Muscle layer of colon (tissue), 2 donors: ENCODE measurements around the gene TAC3.
"Not testable (repeated sequence)": the region's sequence is repeated elsewhere in the genome, so short reads cannot be mapped to it uniquely, and the experiment has no call there.

Experiments
- H3K27ac ChIP-seq: one replicate; pipeline ENCODE4 v1.7.0; 2013; ENCODE audit warnings: low read depth, mild to moderate bottlenecking, low read length, moderate library complexity
- H3K27me3 ChIP-seq, 2 donors: one replicate each; pipeline ENCODE4 v1.7.0; 2013; ENCODE audit warnings: low read length in 2 of 2, mild to moderate bottlenecking in 2 of 2; ENCODE audit not compliant: insufficient read depth in 2 of 2, control insufficient read depth in 1 of 2
- H3K36me3 ChIP-seq: one replicate; pipeline ENCODE4 v1.7.0; 2013; ENCODE audit warnings: mild to moderate bottlenecking, low read length; ENCODE audit not compliant: insufficient read depth
- H3K4me1 ChIP-seq: one replicate; pipeline ENCODE4 v1.7.0; 2013; ENCODE audit warnings: mild to moderate bottlenecking, low read length; ENCODE audit not compliant: insufficient read depth
- H3K4me3 ChIP-seq, 2 donors: one replicate each; pipeline ENCODE4 v1.7.0; 2013; ENCODE audit warnings: low read length in 2 of 2, low read depth in 1 of 2, mild to moderate bottlenecking in 1 of 2, moderate library complexity in 1 of 2
- H3K9ac ChIP-seq: one replicate; pipeline ENCODE4 v1.7.0; 2013; ENCODE audit warnings: low read length
- H3K9me3 ChIP-seq: one replicate; pipeline ENCODE4 v1.7.0; 2013; ENCODE audit warnings: mild to moderate bottlenecking, low read length
- donor health status: abdominal sarcoma.
- donor health status: Adenocarcinoma of cecum.

Gene TAC3

DNA sequence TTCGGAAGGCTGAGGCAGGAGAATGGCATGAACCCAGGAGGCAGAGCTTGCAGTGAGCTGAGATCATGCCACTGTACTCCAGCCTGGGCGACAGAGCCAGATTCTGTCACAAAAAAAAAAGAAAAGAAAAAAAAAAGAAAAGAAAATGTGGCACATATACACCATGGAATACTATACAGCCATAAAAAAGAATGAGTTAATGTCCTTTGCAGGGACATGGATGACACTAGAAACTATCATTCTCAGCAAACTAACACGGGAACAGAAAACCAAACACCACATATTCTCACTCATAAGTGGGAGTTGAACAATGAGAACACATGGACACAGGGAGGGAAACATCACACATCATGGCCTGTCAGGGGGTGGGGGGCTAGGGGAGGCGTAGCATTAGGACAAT, 39.0 kb downstream of the TAC3 start:
- H3K27ac ChIP-seq, H3K36me3 ChIP-seq, H3K27me3 ChIP-seq, H3K9ac ChIP-seq, H3K4me3 ChIP-seq, H3K4me1 ChIP-seq, H3K9me3 ChIP-seq: not testable (repeated sequence)

DNA sequence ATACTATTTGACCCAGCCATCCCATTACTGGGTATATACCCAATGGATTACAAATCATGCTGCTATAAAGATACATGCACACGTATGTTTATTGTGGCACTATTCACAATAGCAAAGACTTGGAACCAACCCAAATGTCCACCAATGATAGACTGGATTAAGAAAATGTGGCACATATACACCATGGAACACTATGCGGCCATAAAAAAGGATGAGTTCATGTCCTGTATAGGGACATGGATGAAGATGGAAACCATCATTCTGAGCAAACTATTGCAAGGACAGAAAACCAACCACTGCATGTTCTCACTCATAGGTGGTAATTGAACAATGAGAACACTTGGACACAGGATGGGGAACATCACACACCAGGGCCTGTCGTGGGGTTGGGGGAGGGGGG, 42.1 kb downstream of the TAC3 start:
- not testable (repeated sequence) for H3K36me3 ChIP-seq, H3K4me1 ChIP-seq, H3K9me3 ChIP-seq, H3K9ac ChIP-seq, H3K27ac ChIP-seq, H3K4me3 ChIP-seq, H3K27me3 ChIP-seq

DNA sequence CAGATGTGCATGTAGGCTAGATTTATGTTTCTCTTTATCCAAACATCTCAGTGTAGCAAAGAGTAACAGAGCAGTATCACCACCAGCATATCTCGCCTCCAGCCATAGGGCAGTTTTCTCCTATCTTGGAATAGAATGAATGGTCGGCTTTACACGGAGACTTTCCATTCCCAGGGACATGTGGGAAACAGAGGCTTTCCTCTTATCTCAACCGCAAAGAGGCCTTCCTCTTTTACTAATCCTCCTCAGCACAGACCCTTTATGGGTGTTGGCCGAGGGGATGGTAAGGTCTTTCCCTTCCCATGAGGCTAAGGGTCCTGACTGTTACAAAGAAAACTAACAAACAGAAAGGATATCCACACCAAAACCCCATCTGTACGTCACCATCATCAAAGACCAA, 47.4 kb downstream of the TAC3 start:
- H3K9ac ChIP-seq, H3K4me1 ChIP-seq, H3K4me3 ChIP-seq, H3K27ac ChIP-seq, H3K9me3 ChIP-seq, H3K27me3 ChIP-seq, H3K36me3 ChIP-seq: not testable (repeated sequence)

DNA sequence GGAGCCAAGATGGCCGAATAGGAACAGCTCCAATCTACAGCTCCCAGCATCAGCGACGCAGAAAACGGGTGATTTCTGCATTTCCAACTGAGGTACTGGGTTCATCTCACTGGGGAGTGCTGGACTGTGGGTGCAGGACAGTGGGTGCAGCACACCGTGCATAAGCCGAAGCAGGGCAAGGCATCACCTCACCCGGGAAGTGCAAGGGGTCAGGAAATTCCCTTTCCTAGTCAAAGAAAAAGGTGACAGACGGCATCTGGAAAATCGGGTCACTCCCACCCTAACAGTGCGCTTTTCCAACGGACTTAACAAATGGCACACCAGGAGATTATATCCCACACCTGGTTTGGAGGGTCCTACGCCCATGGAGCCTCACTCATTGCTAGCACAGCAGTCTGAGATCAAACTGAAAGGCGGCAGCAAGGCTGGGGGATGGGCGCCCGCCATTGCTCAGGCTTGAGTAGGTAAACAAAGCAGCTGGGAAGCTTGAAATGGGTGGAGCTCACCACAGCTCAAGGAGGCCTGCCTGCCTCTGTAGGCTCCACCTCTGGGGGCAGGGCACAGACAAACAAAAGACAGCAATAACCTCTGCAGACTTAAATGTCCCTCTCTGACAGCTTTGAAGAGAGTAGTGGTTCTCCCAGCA, 50.2 kb downstream of the TAC3 start:
- not testable (repeated sequence) for H3K27ac ChIP-seq, H3K36me3 ChIP-seq, H3K4me1 ChIP-seq, H3K4me3 ChIP-seq, H3K9me3 ChIP-seq, H3K27me3 ChIP-seq, H3K9ac ChIP-seq

DNA sequence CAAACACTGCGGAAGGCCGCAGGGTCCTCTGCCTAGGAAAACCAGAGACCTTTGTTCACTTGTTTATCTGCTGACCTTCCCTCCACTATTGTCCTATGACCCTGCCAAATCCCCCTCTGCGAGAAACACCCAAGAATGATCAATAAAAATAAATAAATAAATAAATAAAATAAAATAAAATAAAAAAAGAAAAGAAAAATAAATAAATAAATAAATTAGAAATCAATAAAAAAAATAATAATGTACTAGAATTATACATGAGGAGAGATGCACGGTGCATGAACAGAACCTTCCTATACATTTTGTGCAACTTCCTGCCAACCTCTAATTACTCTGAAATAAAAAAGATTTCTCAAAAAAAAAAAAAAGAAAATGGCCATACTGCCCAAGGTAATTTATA, 51.2 kb downstream of the TAC3 start:
- not testable (repeated sequence) for H3K4me3 ChIP-seq, H3K9me3 ChIP-seq

DNA sequence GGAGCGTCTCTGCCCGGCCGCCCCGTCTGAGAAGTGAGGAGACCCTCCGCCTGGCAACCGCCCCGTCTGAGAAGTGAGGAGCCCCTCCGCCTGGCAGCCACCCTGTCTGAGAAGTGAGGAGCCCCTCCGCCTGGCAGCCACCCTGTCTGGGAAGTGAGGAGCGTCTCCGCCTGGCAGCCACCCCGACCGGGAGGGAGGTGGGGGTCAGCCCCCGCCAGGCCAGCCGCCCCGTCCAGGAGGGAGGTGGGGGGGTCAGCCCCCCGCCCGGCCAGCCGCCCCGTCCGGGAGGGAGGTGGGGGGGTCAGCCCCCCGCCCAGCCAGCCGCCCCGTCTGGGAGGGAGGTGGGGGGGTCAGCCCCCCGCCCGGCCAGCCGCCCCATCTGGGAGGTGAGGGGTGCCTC, 52.8 kb downstream of the TAC3 start:
- H3K27me3 ChIP-seq, H3K4me1 ChIP-seq, H3K9ac ChIP-seq, H3K9me3 ChIP-seq, H3K4me3 ChIP-seq, H3K36me3 ChIP-seq, H3K27ac ChIP-seq: not testable (repeated sequence)

More for the DNA sequence above, 51.2 kb downstream of the TAC3 start:
- H3K27me3 ChIP-seq, H3K27ac ChIP-seq, H3K4me1 ChIP-seq, H3K9ac ChIP-seq, H3K36me3 ChIP-seq: not testable (repeated sequence)

DNA sequence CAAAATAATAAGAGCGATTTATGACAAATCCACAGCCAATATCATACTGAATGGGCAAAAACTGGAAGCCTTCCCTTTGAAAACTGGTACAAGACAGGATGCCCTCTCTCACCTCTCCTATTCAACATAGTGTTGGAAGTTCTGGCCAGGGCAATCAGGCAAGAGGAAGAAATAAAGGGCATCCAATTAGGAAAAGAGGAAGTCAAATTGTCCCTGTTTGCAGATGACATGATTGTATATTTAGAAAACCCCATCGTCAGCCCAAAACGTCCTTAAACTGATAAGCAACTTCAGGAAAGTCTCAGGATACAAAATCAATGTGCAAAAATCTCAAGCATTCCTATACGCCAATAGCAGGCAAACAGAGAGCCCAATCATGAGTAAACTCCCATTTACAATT, 54.1 kb downstream of the TAC3 start:
- H3K4me1 ChIP-seq, H3K36me3 ChIP-seq, H3K4me3 ChIP-seq, H3K27ac ChIP-seq, H3K9ac ChIP-seq, H3K9me3 ChIP-seq, H3K27me3 ChIP-seq: not testable (repeated sequence)
